ENCODE results near the gene ANO10.
"Not testable (repeated sequence)": the region's sequence is repeated elsewhere in the genome, so short reads cannot be mapped to it uniquely, and the experiment has no call there.

The ANO10 gene

GRCh38 chr3:43473737-43474136 is 148.1 kb downstream of the ANO10 start:
- no peak for DNase-seq (ENCODE audit: low spot score)

GRCh38 chr3:43473244-43473643 is 148.6 kb downstream of the ANO10 start:
- DNase-seq (ENCODE audit: low spot score): no peak

- DNase-seq (ENCODE audit: low spot score): no peak
These were observed 153.7 kb downstream of the ANO10 start for GRCh38 chr3:43468133-43468532.

- DNase-seq (ENCODE audit: low spot score): no peak
These were observed 156.7 kb downstream of the ANO10 start for GRCh38 chr3:43465109-43465508.

- DNase-seq (ENCODE audit: low spot score): not testable (repeated sequence)
These were observed 159.2 kb downstream of the ANO10 start for GRCh38 chr3:43462566-43462965.

- no peak for DNase-seq (ENCODE audit: low spot score)
These were observed 160.5 kb downstream of the ANO10 start for GRCh38 chr3:43461345-43461744.

- DNase-seq (ENCODE audit: low spot score): not testable (repeated sequence)
These were observed 164.8 kb downstream of the ANO10 start for GRCh38 chr3:43457038-43457437.

- DNase-seq (ENCODE audit: low spot score): peak; percentile 19
These were observed 166.6 kb downstream of the ANO10 start for GRCh38 chr3:43455233-43455632.

GRCh38 chr3:43453981-43454380 is 167.8 kb downstream of the ANO10 start:
- no peak for DNase-seq (ENCODE audit: low spot score)

- no peak for DNase-seq (ENCODE audit: low spot score)
These were observed 170.0 kb downstream of the ANO10 start for GRCh38 chr3:43451670-43452254.

GRCh38 chr3:43448098-43448497 is 173.7 kb downstream of the ANO10 start:
- no peak for DNase-seq (ENCODE audit: low spot score)

- DNase-seq (ENCODE audit: low spot score): no peak
These were observed 176.0 kb downstream of the ANO10 start for GRCh38 chr3:43445820-43446219.

GRCh38 chr3:43442872-43443395 is 178.9 kb downstream of the ANO10 start:
- DNase-seq (ENCODE audit: low spot score): no peak

GRCh38 chr3:43436507-43437140 is 185.2 kb downstream of the ANO10 start:
- no peak for DNase-seq (ENCODE audit: low spot score)

- no peak for DNase-seq (ENCODE audit: low spot score)
These were observed 186.1 kb downstream of the ANO10 start for GRCh38 chr3:43435706-43436105.

- no peak for DNase-seq (ENCODE audit: low spot score)
These were observed 187.4 kb downstream of the ANO10 start for GRCh38 chr3:43434431-43434830.

- DNase-seq (ENCODE audit: low spot score): no peak
These were observed 189.3 kb downstream of the ANO10 start for GRCh38 chr3:43432462-43432861.

- DNase-seq (ENCODE audit: low spot score): no peak
These were observed 195.4 kb downstream of the ANO10 start for GRCh38 chr3:43426388-43426787.

- DNase-seq (ENCODE audit: low spot score): no peak
These were observed 196.0 kb downstream of the ANO10 start for GRCh38 chr3:43425829-43426228.

GRCh38 chr3:43423639-43424038 is 198.2 kb downstream of the ANO10 start:
- DNase-seq (ENCODE audit: low spot score): no peak

GRCh38 chr3:43423142-43423541 is 198.7 kb downstream of the ANO10 start:
- DNase-seq (ENCODE audit: low spot score): peak; percentile 8

- no peak for DNase-seq (ENCODE audit: low spot score)
These were observed 203.1 kb downstream of the ANO10 start for GRCh38 chr3:43418601-43419272.

- DNase-seq (ENCODE audit: low spot score): no peak
These were observed 204.7 kb downstream of the ANO10 start for GRCh38 chr3:43417133-43417532.

Measured in hepatic stellate cell (primary cell).